Astrocyte (in vitro differentiated cells and primary cell): ENCODE data around the gene ATP10B.

ENCODE experiments used
- CTCF ChIP-seq: IDR thresholded peaks from 2 replicates; pipeline ENCODE4 v1.5.1; 2011; ENCODE audit warnings: low read depth, mild to moderate bottlenecking, inconsistent platforms, low read length, moderate library complexity; ENCODE audit not compliant: insufficient read depth
- EZH2 ChIP-seq: IDR thresholded peaks from 2 replicates; pipeline ENCODE4 v1.6.1; 2012; ENCODE audit warnings: mild to moderate bottlenecking, low read length, inconsistent platforms; ENCODE audit not compliant: insufficient read depth

- TF ChIP-seq CTCF, result no peak
- no peak for TF ChIP-seq EZH2
These were observed 225.7 kb downstream of the ATP10B start for GRCh38 chr5:160626322-160626721.
